Smooth muscle cell (in vitro differentiated cells): ENCODE measurements around the gene CCDC134. TPM values are rescaled to one million over a fixed set of nuclear protein-coding genes. Genes with fewer than 3 reads are reported as not detected.
A peak's percentile ranks its signal among the peaks of the same experiment; 100 is the strongest.

ENCODE experiments used
- DNase-seq: peaks from one replicate; lab custom pipeline; 2025; ENCODE audit not compliant: unreplicated experiment; lab: John Stamatoyannopoulos, UW
- H2AFZ ChIP-seq: fragments of 200-600 bp; sonication (generic); 2 replicates; pipeline ENCODE4 v1.6.0; 2016; ENCODE audit warnings: antibody characterized with exemption, low read depth, mild to moderate bottlenecking
- H3F3A ChIP-seq: fragments of 200-600 bp; sonication (generic); 2 replicates; pipeline ENCODE4 v1.6.0; 2017; ENCODE audit warnings: antibody characterized with exemption, low read depth
- H3K27ac ChIP-seq: fragments of 200-600 bp; sonication (generic); 2 replicates; pipeline ENCODE4 v1.5.1; 2016; ENCODE audit warnings: low read depth, mild to moderate bottlenecking
- H3K27me3 ChIP-seq: fragments of 200-600 bp; sonication (generic); 2 replicates; pipeline ENCODE4 v1.6.1; 2016; ENCODE audit warnings: low read depth, mild to moderate bottlenecking
- H3K36me3 ChIP-seq: fragments of 200-600 bp; sonication (generic); 2 replicates; pipeline ENCODE4 v1.5.1; 2016; ENCODE audit warnings: low read depth
- H3K4me1 ChIP-seq: fragments of 200-600 bp; sonication (generic); 2 replicates; pipeline ENCODE4 v1.5.1; 2016; ENCODE audit warnings: low read depth
- H3K4me2 ChIP-seq: fragments of 200-600 bp; sonication (generic); 2 replicates; pipeline ENCODE4 v1.6.0; 2016; ENCODE audit warnings: mild to moderate bottlenecking
- H3K4me3 ChIP-seq: fragments of 200-600 bp; sonication (generic); 2 replicates; pipeline ENCODE4 v1.5.1; 2016; ENCODE audit warnings: mild to moderate bottlenecking
- H3K79me2 ChIP-seq: fragments of 200-600 bp; sonication (generic); 2 replicates; pipeline ENCODE4 v1.6.0; 2016; ENCODE audit warnings: low read depth, mild to moderate bottlenecking
- H3K9ac ChIP-seq: fragments of 200-600 bp; sonication (generic); 2 replicates; pipeline ENCODE4 v1.6.0; 2016; ENCODE audit warnings: low read depth
- H3K9me3 ChIP-seq: fragments of 200-600 bp; sonication (generic); replicated peaks from 2 replicates; pipeline ENCODE4 v1.5.1; 2016; ENCODE audit warnings: low read depth
- H4K20me1 ChIP-seq: fragments of 200-600 bp; sonication (generic); 2 replicates; pipeline ENCODE4 v1.6.0; 2016; ENCODE audit warnings: low read depth
- CTCF ChIP-seq: fragments of 200-600 bp; sonication (generic); IDR thresholded peaks from 2 replicates; pipeline ENCODE4 v1.5.1; 2017; ENCODE audit warnings: borderline replicate concordance, mild to moderate bottlenecking, antibody characterized with exemption; ENCODE audit not compliant: insufficient read depth, poor library complexity, severe bottlenecking
- WGBS: methylation state at CpG from one replicate; pipeline ENCODE4 v1.1.7; 2016; ENCODE audit warnings: low lambda C conversion rate; 5-methylcytosine and 5-hydroxymethylcytosine counted together
- polyA plus RNA-seq: library from polyadenylated mRNA; unstranded; fragments of >200 nt; fragmentation: Nextera tagmentation; extraction: Ambion mirVana; gene quantifications from 2 replicates; pipeline ENCODE4 v1.2.1, GENCODE V29; 2016
- total RNA-seq: library from RNA; depleted of rRNA; stranded (reverse); fragments of >200 nt; gene quantifications from 2 replicates; pipeline ENCODE4 v1.2.3, GENCODE V29; 2014

CCDC134 gene
- total and polyA plus RNA-seq, 2 experiments from 2014 or later: 7.4 to 8.8 TPM

GRCh38 chr22:41801886-41802285 lies 1.4 kb downstream of the CCDC134 start:
- H3K9me3 ChIP-seq: no peaks in the 10 kb centered on the region
- no peak overlapping the region for H3K4me3 ChIP-seq
- no peaks in the 10 kb centered on the region for H4K20me1 ChIP-seq
- no peaks in the 10 kb centered on the region for H3F3A ChIP-seq
- WGBS: 75% methylated on average over 2 of the region's 2 CpGs
- no peak overlapping the region for H3K9ac ChIP-seq
- no peak overlapping the region for H2AFZ ChIP-seq
- DNase-seq: no peak
- peaks cover 9% of the 10 kb centered on the region for H3K4me1 ChIP-seq
- peak overlapping the region; percentile 98 for H3K4me2 ChIP-seq
- H3K27ac ChIP-seq: no peak overlapping the region
- TF ChIP-seq CTCF: no peak
- no peaks in the 10 kb centered on the region for H3K36me3 ChIP-seq
- H3K27me3 ChIP-seq: no peaks in the 10 kb centered on the region
- peaks cover 18% of the 10 kb centered on the region for H3K79me2 ChIP-seq

GRCh38 chr22:41805639-41806038 lies 5.2 kb downstream of the CCDC134 start:
- Histone ChIP-seq H3K4me2 (no peak overlapping the region), H4K20me1 (peaks cover 4% of the 10 kb centered on the region), H3K79me2 (peaks cover 18% of the 10 kb centered on the region), H3K27ac (no peak overlapping the region), H3K4me3 (no peak overlapping the region), H2AFZ (no peak overlapping the region), H3K4me1 (no peaks in the 10 kb centered on the region), H3K36me3 (no peaks in the 10 kb centered on the region), H3K27me3 (no peaks in the 10 kb centered on the region), H3K9me3 (no peaks in the 10 kb centered on the region), H3F3A (no peaks in the 10 kb centered on the region), H3K9ac (no peak overlapping the region)
- TF ChIP-seq CTCF: no peak
- no peak for DNase-seq

DNA sequence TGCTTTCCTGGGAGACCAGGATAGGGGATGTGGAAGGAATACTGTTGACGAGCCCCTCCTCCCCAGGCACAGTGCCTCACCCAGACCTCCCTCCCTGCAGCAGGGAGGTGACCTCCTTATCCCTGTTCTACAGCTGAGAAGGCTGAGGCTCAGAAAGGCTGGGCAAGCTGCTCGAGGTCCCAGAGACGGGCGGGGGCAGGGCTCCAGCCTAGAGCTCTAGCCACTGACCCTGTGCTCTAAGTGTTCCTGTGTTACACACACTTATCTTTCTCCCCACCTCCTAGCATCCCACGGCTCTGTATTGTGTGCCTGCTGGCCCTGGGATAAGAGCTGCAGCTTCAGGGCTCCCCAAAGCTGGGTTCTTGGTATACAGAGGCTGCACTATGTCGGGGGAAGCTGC lies 7.9 kb downstream of the CCDC134 start:
- DNase-seq: no peak
- no peak overlapping the region for H2AFZ ChIP-seq
- H3F3A ChIP-seq: no peaks in the 10 kb centered on the region
- no peak overlapping the region for H3K4me2 ChIP-seq
- 82% methylated on average over 6 of the region's 6 CpGs for WGBS
- no peak overlapping the region for H3K27ac ChIP-seq
- H3K27me3 ChIP-seq: no peaks in the 10 kb centered on the region
- H3K9me3 ChIP-seq: no peaks in the 10 kb centered on the region
- no peak overlapping the region for H3K4me3 ChIP-seq
- H3K79me2 ChIP-seq: peaks cover 4% of the 10 kb centered on the region
- no peak overlapping the region for H3K9ac ChIP-seq
- no peaks in the 10 kb centered on the region for H3K36me3 ChIP-seq
- no peaks in the 10 kb centered on the region for H3K4me1 ChIP-seq
- TF ChIP-seq CTCF: no peak
- peaks cover 4% of the 10 kb centered on the region for H4K20me1 ChIP-seq

GRCh38 chr22:41810022-41810421 lies 9.5 kb downstream of the CCDC134 start:
- no peaks in the 10 kb centered on the region for H3K4me1 ChIP-seq
- H3K4me2 ChIP-seq: no peak overlapping the region
- no peaks in the 10 kb centered on the region for H3K79me2 ChIP-seq
- no peak overlapping the region for H3K4me3 ChIP-seq
- H3K9me3 ChIP-seq: no peaks in the 10 kb centered on the region
- no peak for TF ChIP-seq CTCF
- no peak for DNase-seq
- H3F3A ChIP-seq: no peaks in the 10 kb centered on the region
- no peak overlapping the region for H3K27ac ChIP-seq
- WGBS: 93% methylated on average over 12 of the region's 12 CpGs
- H4K20me1 ChIP-seq: peaks cover 4% of the 10 kb centered on the region
- H3K36me3 ChIP-seq: no peaks in the 10 kb centered on the region
- no peak overlapping the region for H3K9ac ChIP-seq
- no peak overlapping the region for H2AFZ ChIP-seq
- H3K27me3 ChIP-seq: no peaks in the 10 kb centered on the region
